Stimulated activated CD8-positive, alpha-beta memory T cell treated with anti-CD3 and anti-CD28 coated beads, Interleukin-2, amount 100 ng/mL, for 48 hours (primary cell): ENCODE results near the gene CAMTA1.

ENCODE experiments used
- DNase-seq, 2 donors: peaks; one replicate each; pipeline ENCODE4 v3.0.0-alpha.2; 2020; ENCODE audit warnings: low read depth in 2 of 2

CAMTA1 gene

GRCh38 chr1:7529917-7530316 is 744.7 kb downstream of the CAMTA1 start:
- DNase-seq: no peak

DNA sequence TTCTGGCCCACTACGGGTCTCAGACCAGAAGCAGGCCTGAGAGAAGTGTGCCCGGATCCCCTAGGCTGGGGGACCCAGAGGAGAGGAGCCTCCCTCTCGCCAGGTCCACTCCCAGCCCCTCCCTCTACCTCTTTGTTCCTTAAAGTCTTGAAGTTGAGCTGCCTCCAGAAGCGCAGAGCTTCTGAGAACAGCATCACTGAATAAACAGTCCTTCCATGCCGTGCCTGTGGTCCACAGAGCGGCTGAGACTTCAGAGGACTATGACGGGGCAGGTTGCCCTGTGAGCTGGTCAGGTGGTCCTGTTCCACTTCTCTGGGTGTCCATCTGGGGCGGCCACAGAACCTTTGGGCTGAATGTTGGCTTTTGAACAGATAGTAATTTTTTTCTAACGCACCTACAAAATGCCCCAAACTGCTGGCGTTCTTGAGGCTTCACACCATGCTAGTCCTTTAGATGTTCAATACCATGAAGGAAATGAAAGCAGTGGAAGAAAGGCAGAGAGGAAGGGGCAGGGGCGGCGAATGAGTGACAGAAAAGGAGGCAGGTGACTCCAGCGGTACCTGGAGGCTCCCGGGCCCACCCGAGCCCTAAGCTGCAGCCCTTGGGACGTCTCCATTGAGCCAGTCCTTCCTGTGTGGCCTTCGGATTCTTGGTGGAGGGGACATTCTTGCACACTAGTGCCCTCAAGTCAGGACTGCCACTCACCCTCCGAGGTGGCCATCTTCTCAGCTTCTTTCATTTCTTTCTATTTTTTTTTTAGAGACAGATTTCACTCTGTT is 746.5 kb downstream of the CAMTA1 start:
- no peak for DNase-seq

- DNase-seq: no peak
Observed at GRCh38 chr1:7533006-7533405, 747.8 kb downstream of the CAMTA1 start.

DNA sequence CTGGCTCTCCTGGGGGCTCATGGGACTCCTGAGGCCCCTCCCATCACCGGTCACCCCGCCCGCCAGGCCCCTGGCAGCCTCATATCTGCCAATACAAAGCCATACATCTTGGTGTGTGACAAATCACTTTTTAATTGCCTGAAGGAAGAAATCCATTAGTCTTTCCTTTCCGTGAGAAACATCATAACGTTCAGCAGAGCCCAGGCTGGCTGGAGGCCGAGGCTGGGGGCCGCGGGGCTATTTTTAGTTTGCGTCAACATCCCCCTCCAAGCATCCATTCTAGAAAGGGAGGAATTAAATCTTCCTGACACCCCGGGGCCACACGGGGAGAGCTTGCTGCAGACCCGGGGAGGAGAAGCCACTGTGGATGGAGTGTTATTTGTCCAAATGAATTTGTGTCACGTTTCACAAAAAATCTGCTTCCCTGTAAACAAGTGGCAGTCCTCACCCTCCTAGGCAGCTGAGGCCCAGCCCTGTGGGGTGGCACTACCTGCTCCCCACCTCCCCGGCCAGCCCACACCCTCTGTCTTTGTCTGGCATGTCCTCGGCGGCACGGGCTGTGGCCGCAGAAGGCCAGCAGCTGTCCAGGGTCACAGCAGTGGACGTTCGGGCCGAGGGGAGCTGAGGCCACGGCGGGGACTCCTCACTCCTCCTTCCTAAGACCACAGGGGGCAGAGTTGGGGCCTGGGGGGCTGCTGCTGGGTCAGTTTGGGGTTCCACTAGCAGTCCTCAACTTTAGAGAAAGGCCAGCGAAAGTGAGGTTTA is 749.0 kb downstream of the CAMTA1 start:
- DNase-seq: no peak

DNA sequence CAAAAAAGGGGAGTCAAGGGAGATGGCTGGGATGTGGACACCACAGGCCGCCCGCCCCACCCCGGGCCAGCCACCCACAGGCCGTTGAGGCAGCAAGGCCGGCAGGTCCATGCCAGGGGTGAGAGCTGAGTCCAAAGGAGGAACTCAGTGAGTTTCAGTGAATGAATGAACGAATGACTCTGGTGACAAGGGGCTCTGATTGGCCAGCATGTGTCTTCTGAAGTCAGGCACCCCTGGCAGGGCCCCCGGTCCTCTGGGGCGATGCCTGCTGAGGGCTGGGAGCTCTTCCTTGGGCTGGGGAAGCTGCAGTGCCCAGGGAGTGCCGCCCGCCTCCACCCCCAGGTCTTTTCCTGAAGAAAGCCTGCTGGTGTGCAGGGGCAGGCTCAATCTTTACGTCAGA is 749.8 kb downstream of the CAMTA1 start:
- DNase-seq: no peak

- no peak for DNase-seq
Observed at GRCh38 chr1:7535934-7536878, 751.0 kb downstream of the CAMTA1 start.

- DNase-seq: no peak
Observed at GRCh38 chr1:7536891-7537591, 751.8 kb downstream of the CAMTA1 start.

DNA sequence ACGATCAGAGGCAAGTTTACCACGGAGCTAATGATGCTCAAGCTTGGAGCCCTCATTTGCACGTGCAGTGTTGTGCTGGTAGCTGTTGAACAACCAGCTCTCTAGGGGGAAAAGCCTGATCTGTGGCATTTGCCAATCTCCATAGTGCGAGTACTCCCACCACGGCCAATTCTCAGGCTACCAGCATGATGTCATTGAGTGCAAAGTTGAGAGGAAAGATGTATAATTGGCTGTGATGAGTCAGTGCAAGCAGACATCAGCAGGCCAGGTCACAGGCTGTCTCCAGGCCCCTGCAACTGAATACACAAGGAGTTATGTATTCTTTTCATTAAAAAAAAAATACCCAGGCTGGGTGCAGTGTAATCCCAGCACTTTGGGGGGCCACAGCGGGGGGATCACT is 752.8 kb downstream of the CAMTA1 start:
- no peak for DNase-seq

- DNase-seq: no peak
Observed at GRCh38 chr1:7538849-7539768, 753.9 kb downstream of the CAMTA1 start.

DNA sequence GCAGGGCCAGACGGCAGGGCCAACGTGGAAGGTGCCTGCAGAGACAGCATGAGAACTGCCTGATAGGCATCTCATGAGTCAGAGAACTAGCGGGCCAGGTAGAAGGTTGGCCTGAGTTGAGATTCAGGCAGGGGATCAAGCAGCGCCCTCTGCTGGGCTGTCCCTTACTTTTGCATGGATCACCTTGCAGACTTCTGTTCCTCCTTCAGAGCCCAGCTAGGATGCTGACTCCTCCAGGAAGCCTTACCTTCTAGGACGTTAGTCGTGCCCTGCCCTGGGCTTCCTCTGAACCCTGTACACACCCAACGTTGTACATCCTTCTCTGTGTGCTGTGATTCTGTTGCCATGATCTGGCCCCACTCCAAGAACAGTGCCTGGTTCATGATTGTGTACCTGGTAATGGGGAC is 754.5 kb downstream of the CAMTA1 start:
- peak in 1 of 2 donors; percentile 39 for DNase-seq

DNA sequence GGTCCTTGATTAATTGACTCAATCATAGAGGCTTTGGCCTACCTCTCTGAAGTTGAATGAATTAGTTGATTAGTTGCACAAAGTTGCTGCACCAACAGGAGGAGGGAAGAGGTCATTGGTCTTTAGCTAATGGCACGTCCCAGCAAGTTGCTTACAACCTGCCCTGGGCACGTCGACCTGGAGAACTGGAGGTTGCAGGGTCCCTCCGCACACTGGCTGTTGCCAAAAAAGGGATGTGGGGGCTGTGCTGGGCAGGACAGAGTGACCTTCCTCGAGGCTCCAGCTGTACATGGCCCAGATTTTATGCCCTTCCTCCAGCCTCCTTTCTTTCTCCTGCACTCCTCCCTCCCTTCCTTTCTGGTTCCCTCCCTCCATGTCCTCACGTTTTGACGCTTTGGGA is 755.6 kb downstream of the CAMTA1 start:
- DNase-seq: no peak

- DNase-seq: no peak
Observed at GRCh38 chr1:7541629-7542028, 756.4 kb downstream of the CAMTA1 start.

GRCh38 chr1:7543718-7544090 is 758.5 kb downstream of the CAMTA1 start:
- no peak for DNase-seq

- peak; percentile 18 to 37 for DNase-seq
Observed at GRCh38 chr1:7549277-7550161, 764.3 kb downstream of the CAMTA1 start.

DNA sequence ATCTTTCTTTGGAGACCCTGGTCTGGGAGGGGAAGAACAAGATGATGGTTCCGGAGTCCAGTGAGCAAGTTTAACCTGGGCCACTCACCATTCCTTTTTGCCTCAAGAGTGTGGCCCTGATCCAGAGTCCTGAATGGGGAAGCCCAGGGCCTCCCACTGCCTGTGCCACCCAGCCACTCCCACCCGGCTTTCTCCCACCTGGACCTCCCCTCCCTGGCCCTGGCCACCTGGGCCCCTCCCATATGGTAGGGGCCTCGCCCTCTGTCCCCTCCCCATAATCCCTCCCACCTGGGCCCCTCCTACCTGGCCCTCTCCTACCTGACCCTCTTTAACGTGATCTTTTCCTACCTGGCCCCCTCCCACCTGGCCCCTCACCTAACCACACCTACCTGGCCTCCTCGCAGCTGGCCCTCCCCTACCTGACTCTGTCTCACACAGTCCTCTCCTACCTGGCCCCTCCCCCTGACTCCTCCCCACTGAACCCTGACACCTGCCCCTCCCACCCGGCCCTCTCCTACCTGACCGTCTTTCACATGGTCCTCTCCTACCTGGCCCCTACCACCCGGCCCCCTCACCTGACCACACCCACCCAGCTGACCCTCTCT is 765.1 kb downstream of the CAMTA1 start:
- no peak for DNase-seq

GRCh38 chr1:7550981-7551380 is 765.7 kb downstream of the CAMTA1 start:
- no peak for DNase-seq

GRCh38 chr1:7551442-7551841 is 766.2 kb downstream of the CAMTA1 start:
- no peak for DNase-seq

DNA sequence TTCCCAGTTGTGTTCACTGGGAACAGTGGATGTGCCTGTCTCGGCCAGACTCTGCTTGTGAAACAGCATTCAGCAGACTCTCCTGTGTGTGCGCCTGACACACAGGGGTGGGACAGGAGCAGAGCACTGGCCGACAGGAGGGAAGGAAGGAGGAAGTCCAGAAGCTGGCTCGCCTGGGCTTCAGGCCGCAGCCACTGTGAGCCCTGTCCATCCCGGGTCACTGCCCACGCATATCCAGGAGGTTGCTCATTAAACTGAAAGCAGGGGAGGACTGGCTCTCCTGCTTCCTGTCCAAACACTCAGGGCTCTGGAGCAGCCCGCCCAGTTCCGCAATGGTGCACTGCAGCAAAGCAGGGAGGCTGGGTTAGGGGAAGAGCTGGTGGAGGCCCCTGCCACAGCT is 767.1 kb downstream of the CAMTA1 start:
- no peak for DNase-seq
